PC-3 (cell line): ENCODE measurements around the gene ADAM12. TPM values are rescaled to one million over a fixed set of nuclear protein-coding genes. Genes with fewer than 3 reads are reported as not detected.

Experiments
- ATAC-seq: fragments of 200-7000 bp; cut with Tn5 transposase; 2 replicates; pipeline ENCODE4 v1.9.1; 2020; ENCODE audit warnings: mild to moderate bottlenecking, moderate library complexity
- BruUV-seq: library from RNA; stranded (reverse); fragments of 400-500 nt; replicated peaks from 2 replicates; lab custom pipeline; 2021; lab: Mats Ljungman, UMichigan
- CTCF ChIA-PET: fragments of 300-600 bp; sonication (Branson Sonifier 250); formaldehyde crosslinking; loops from one replicate; lab custom pipeline; 2022; ENCODE audit warnings: antibody characterized with exemption; lab: Charles Lee
- POLR2A ChIA-PET: fragments of 300-600 bp; sonication (Branson Sonifier 250); formaldehyde crosslinking; loops from one replicate; lab custom pipeline; 2022; ENCODE audit warnings: antibody characterized with exemption; ENCODE audit not compliant: unreplicated experiment; lab: Charles Lee
- DNase-seq: peaks from one replicate; pipeline ENCODE4 v3.0.0-alpha.2; 2015
- H2AFZ ChIP-seq: fragments of 300-600 bp; sonication (generic); 2 replicates; pipeline ENCODE4 v1.6.0; 2016; ENCODE audit warnings: antibody characterized with exemption, low read length
- H3F3A ChIP-seq: fragments of 300-600 bp; sonication (generic); one replicate; pipeline ENCODE4 v1.6.0; 2017; ENCODE audit warnings: antibody characterized with exemption, low read length, control low read depth, mild to moderate bottlenecking; ENCODE audit not compliant: unreplicated experiment
- H3K27ac ChIP-seq: fragments of 300-600 bp; sonication (generic); 2 replicates; pipeline ENCODE4 v1.5.1; 2016; ENCODE audit warnings: mild to moderate bottlenecking, low read length
- H3K27me3 ChIP-seq: fragments of 300-600 bp; sonication (generic); 2 replicates; pipeline ENCODE4 v1.6.1; 2016; ENCODE audit warnings: low read length, mixed read lengths
- H3K36me3 ChIP-seq: fragments of 300-600 bp; sonication (generic); 2 replicates; pipeline ENCODE4 v1.6.1; 2016; ENCODE audit warnings: low read depth, mixed run types, low read length, mixed read lengths
- H3K4me1 ChIP-seq: fragments of 300-600 bp; sonication (generic); 2 replicates; pipeline ENCODE4 v1.5.1; 2016; ENCODE audit warnings: low read length; ENCODE audit not compliant: insufficient read depth
- H3K4me2 ChIP-seq: fragments of 300-600 bp; sonication (generic); 2 replicates; pipeline ENCODE4 v1.6.0; 2016; ENCODE audit warnings: low read length
- H3K4me3 ChIP-seq: fragments of 300-600 bp; sonication (generic); 2 replicates; pipeline ENCODE4 v1.5.1; 2016; ENCODE audit warnings: mild to moderate bottlenecking, low read length, mixed read lengths
- H3K79me2 ChIP-seq: fragments of 300-600 bp; sonication (generic); 2 replicates; pipeline ENCODE4 v1.6.1; 2017; ENCODE audit warnings: low read length, mixed read lengths
- H3K9ac ChIP-seq: fragments of 300-600 bp; sonication (generic); 2 replicates; pipeline ENCODE4 v1.6.0; 2016; ENCODE audit warnings: mild to moderate bottlenecking, low read length
- H3K9me2 ChIP-seq: fragments of 300-600 bp; sonication (generic); replicated peaks from 2 replicates; pipeline ENCODE4 v1.6.1; 2016; ENCODE audit warnings: mixed run types, low read length, mixed read lengths
- H3K9me3 ChIP-seq: fragments of 300-600 bp; sonication (generic); 2 replicates; pipeline ENCODE4 v1.6.1; 2016; ENCODE audit warnings: low read length, mixed read lengths
- H4K20me1 ChIP-seq: fragments of 300-600 bp; sonication (generic); 2 replicates; pipeline ENCODE4 v1.6.1; 2016; ENCODE audit warnings: low read length, mixed read lengths
- EZH2 ChIP-seq: fragments of 300-600 bp; sonication (generic); IDR thresholded peaks from one replicate; pipeline ENCODE4 v1.6.1; 2017; ENCODE audit warnings: antibody characterized with exemption, mild to moderate bottlenecking, low read length; ENCODE audit not compliant: unreplicated experiment
- EZH2phosphoT487 ChIP-seq: fragments of 300-600 bp; sonication (generic); IDR thresholded peaks from 2 replicates; pipeline ENCODE4 v1.6.1; 2018; ENCODE audit warnings: mild to moderate bottlenecking, antibody characterized with exemption, low read length, borderline replicate concordance
- intact Hi-C: fragments of 100-400 bp; cut with micrococcal nuclease; formaldehyde crosslinking; loops from 2 replicates; pipeline ENCODE4 v1.9.0; 2023
- total RNA-seq: library from RNA; depleted of rRNA; stranded (reverse); fragments of >200 nt; gene quantifications from 2 replicates; pipeline ENCODE4 v1.2.3, GENCODE V29; 2014
- TF ChIP-seq, protein P1 (sequence below): fragments of 300-600 bp; sonication (generic); conservative IDR thresholded peaks from 2 replicates; pipeline ENCODE4 v1.5.1; 2017; ENCODE audit warnings: antibody characterized with exemption, low read depth, mild to moderate bottlenecking, low read length

Gene ADAM12
- total RNA-seq, 1 experiment from 2014 or later = 3.4 TPM

DNA sequence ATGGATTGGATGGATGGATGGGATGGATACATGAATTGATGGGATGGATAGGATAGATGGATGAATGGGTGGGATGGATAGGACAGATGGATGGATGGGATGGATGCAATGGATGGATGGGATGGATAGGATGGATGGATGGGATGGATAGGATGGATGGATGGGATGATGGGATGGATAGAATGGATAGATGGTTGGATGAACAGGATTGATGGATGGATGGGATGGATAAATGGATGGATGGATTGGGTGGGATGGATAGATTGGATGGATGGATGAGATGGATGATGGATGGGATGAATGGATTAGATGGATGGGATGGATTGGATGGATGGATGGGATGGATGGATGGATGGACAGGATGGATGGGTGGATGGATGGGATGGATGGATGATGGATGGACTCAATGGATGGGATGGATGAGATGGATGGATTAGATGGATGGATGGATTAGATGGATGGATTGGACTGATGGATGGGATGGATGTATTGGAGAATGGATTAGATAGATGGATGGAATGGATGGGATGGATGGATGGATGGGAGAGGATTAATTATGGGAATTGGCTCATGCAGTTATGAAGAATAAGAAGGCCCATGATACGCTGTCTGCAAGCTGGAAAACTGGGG is 136.4 kb downstream of the ADAM12 start:
- no peaks in the 10 kb centered on the region for H3K9me3 ChIP-seq
- ATAC-seq (no peak), DNase-seq (no peak)
- H3K4me3 ChIP-seq = no peak overlapping the region
- H3K4me2 ChIP-seq = no peak overlapping the region
- H3K27ac ChIP-seq = peak overlapping the region; percentile 91
- peaks cover 35% of the 10 kb centered on the region for H3K4me1 ChIP-seq
- no peaks in the 10 kb centered on the region for H3K27me3 ChIP-seq
- H3K9me2 ChIP-seq = peaks cover 4% of the 10 kb centered on the region; the same call in 1 of the 2 replicates
- no peaks in the 10 kb centered on the region for H3K36me3 ChIP-seq
- intact Hi-C loops = no loop called here
- H3F3A ChIP-seq = peaks cover 4% of the 10 kb centered on the region
- POLR2A ChIA-PET = no interaction called here
- CTCF ChIA-PET = no interaction called here
- no peak overlapping the region for H2AFZ ChIP-seq
- no peak overlapping the region for H3K9ac ChIP-seq
- BruUV-seq = no TSS peak
- no peaks in the 10 kb centered on the region for H4K20me1 ChIP-seq
- TF ChIP-seq EZH2 (no peak), EZH2phosphoT487 (no peak)
- TF ChIP-seq, protein P1, sequence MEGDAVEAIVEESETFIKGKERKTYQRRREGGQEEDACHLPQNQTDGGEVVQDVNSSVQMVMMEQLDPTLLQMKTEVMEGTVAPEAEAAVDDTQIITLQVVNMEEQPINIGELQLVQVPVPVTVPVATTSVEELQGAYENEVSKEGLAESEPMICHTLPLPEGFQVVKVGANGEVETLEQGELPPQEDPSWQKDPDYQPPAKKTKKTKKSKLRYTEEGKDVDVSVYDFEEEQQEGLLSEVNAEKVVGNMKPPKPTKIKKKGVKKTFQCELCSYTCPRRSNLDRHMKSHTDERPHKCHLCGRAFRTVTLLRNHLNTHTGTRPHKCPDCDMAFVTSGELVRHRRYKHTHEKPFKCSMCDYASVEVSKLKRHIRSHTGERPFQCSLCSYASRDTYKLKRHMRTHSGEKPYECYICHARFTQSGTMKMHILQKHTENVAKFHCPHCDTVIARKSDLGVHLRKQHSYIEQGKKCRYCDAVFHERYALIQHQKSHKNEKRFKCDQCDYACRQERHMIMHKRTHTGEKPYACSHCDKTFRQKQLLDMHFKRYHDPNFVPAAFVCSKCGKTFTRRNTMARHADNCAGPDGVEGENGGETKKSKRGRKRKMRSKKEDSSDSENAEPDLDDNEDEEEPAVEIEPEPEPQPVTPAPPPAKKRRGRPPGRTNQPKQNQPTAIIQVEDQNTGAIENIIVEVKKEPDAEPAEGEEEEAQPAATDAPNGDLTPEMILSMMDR = no peak
- no peaks in the 10 kb centered on the region for H3K79me2 ChIP-seq

DNA sequence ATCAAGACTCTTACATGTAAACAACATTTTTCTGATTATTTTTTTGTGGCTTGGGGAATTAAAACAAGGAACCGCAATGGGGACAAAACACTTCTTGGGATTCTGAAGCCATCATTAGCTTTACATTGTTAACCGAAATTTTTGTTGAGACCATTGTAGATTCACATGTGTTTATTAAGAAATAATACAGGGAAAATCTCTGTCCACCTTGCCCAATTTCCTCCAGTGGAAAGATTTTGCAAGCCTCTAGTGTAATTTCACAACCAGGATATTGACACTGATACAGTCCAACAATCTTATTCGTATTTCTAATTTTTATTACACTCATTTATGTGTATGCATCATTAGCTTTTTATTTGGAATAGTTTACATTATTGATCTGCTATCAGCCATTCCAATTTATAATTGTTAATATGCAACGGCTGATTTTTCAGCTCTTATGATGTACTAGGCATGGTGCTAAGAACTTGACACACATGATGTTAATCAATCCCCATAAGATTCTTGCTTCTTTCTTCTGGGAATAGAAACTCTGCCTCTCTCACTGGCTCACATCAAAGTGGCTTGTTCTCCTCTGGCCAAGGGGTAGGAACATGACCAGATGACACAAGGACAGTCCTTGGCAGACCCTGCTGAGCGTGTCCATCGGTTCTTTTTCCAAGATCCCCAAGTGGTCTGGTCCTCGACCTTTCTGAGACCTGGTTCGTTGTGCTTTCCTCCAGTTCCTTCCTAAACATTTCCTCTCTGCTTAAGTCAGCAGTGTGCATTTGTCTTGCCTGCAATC is 137.6 kb downstream of the ADAM12 start:
- H3K9me3 ChIP-seq = no peaks in the 10 kb centered on the region
- intact Hi-C loops = no loop called here
- H4K20me1 ChIP-seq = no peaks in the 10 kb centered on the region
- ATAC-seq = no peak
- H3K27ac ChIP-seq = no peak overlapping the region
- H2AFZ ChIP-seq = no peak overlapping the region
- peaks cover 4% of the 10 kb centered on the region; the same call in 1 of the 2 replicates for H3K9me2 ChIP-seq
- no peak for DNase-seq
- ChIA-PET POLR2A (no interaction called here), CTCF (no interaction called here)
- peaks cover 4% of the 10 kb centered on the region for H3F3A ChIP-seq
- no peak overlapping the region for H3K4me2 ChIP-seq
- no peaks in the 10 kb centered on the region for H3K27me3 ChIP-seq
- H3K79me2 ChIP-seq = no peaks in the 10 kb centered on the region
- BruUV-seq = no TSS peak
- H3K9ac ChIP-seq = no peak overlapping the region
- TF ChIP-seq, protein P1 = no peak
- TF ChIP-seq EZH2 = no peak
- TF ChIP-seq EZH2phosphoT487 = no peak
- no peak overlapping the region for H3K4me3 ChIP-seq
- no peaks in the 10 kb centered on the region for H3K36me3 ChIP-seq
- peaks cover 42% of the 10 kb centered on the region for H3K4me1 ChIP-seq

- peaks cover 42% of the 10 kb centered on the region for H3K4me1 ChIP-seq
- no peaks in the 10 kb centered on the region for H3K79me2 ChIP-seq
- ChIA-PET POLR2A (no interaction called here), CTCF (no interaction called here)
- no peaks in the 10 kb centered on the region for H4K20me1 ChIP-seq
- no peak overlapping the region for H3K4me2 ChIP-seq
- peaks cover 4% of the 10 kb centered on the region; the same call in 1 of the 2 replicates for H3K9me2 ChIP-seq
- no peak overlapping the region for H2AFZ ChIP-seq
- TF ChIP-seq EZH2 (no peak), EZH2phosphoT487 (no peak)
- TF ChIP-seq, protein P1 = no peak
- no peaks in the 10 kb centered on the region for H3K9me3 ChIP-seq
- no peaks in the 10 kb centered on the region for H3K27me3 ChIP-seq
- no peak for DNase-seq
- no peaks in the 10 kb centered on the region for H3K36me3 ChIP-seq
- no peak for ATAC-seq
- H3F3A ChIP-seq = peaks cover 4% of the 10 kb centered on the region
- H3K27ac ChIP-seq = no peak overlapping the region
- no peak overlapping the region for H3K4me3 ChIP-seq
- BruUV-seq = no TSS peak
- intact Hi-C loops = no loop called here
- H3K9ac ChIP-seq = no peak overlapping the region
Observed at GRCh38 chr10:126250045-126250444, 138.2 kb downstream of the ADAM12 start.
